Stimulated activated naive CD4-positive, alpha-beta T cell treated with Interleukin-2 at 50 U/mL for 16 hours (primary cell): ENCODE data around the gene CHID1.
A peak's percentile ranks its signal among the peaks of the same experiment; 100 is the strongest.

Experiments
- DNase-seq: peaks from one replicate; lab custom pipeline; 2025; lab: John Stamatoyannopoulos, UW

CHID1 gene

DNA sequence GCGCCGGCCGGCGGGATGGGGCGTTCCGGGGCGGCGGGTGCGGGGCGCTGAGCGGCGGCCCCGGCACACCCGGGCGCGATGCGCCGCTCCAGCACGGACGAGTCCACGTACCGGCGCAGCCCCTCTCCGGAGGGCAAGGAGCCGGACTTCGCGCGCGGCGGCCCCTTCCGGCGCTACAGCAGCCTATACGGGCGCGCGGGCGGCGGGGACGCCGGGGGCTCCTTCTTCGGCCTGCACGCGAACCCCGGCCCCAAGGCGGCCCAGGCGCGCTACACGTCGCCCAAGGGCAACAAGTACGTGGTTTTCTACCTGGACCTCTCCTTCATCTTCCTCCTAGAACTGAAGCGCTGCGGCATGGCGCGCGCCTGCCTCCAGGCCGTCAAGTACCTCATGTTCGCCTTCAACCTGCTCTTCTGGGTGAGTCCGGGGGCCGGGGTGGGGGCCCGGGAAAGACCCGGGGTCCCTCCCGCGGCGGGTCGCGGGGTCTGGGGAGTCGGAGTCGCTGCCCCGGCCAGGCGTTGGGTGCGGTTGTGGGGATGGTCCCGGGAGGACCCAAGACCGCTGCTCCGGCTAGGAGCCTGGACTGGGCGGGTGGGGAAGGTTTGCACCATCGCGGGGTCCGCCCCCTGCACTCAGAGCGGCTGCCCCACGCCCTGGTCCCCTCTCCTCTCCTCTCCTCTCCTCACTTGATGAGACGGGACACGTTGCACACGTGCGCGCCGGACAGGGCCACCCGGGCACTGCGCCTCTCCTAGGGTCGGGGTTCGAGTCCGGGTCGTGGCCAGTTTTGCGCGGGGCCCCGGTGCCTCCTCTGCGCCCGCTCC, 60.4 kb downstream of the CHID1 start:
- DNase-seq, result no peak

DNA sequence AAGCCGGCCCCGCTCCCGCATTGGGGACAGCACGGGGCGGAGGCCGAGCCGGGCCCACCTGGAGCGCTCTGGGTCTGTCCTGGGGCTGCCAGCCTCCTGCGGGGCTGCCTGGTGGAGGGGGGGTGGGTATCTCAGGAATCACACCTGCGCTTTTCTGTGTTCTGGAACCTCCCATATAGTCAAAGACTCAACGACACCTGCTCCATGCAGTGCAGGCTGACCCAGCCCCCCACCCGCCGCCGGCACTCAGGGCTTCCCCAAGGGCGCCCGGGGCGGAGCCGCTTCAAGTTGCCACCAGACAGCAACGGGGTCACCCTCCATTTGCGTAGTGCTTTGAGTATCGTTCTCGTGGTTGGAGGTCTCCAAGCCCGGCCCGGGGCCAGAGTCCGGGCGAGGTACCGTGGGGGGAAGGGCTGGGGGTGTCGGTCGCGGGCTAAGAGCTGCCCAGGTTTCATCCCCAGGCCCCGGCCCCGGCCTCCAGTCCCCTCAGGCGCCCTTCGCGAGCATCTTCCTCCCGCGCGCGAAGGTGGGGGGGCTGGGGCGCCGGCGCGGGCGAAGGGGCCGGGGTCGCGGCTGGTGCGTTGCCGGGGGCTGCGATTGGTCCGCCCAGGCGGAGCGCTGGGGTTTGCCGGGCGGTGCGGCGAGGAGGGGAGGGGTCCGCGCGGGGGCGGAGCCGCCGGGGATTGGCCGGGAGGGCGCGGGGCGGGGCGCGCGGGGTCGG, 61.3 kb downstream of the CHID1 start:
- DNase-seq, result peak; percentile 19

DNA sequence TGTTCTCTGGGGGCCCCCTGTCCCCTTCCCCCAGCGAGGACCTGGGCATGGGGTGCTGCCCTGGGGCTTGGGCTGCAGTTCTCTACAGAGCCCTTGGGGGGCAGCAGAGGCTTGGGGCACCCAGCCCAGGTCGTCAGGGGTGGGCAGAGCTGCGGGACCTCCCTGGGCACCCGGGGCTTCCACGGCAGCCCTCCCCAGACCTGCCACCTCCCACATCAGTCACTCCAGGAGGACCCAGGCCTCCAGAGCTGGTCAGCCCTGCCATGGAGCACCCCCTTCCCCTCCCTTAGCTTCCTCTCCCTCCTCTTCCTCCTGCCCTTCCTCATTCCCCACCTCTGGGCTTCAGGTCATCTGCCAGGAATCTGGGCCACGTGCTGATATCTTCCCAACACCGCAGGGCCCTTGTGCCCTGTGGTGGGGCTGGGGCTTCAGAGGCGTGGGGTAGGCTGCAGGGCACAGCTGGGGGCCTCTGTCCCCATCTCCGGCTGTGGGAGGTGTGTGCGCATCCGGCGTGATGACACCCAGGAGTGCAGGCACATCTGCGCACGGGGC, 62.2 kb downstream of the CHID1 start:
- DNase-seq, result peak; percentile 54

DNA sequence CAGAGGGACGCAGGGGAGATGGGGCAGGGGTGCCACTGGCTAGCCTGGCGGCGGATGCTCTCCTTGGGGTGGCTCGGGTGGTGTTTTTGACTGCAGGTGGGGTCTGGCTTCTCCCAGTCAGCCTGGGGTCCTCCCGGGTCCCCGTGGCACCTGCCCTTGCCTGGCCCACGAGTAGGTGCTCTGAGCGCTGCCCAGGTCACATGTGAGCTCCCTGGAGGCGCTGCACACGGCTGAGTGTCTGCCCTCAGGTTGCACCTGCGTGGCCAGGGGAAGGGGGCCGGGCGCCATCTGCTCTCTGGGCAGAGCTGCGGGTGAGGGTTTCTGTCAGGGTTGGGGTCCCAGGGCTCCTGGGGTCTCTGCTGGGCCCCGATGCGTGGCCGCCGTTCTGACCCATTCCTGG, 62.7 kb downstream of the CHID1 start:
- DNase-seq, result no peak

DNA sequence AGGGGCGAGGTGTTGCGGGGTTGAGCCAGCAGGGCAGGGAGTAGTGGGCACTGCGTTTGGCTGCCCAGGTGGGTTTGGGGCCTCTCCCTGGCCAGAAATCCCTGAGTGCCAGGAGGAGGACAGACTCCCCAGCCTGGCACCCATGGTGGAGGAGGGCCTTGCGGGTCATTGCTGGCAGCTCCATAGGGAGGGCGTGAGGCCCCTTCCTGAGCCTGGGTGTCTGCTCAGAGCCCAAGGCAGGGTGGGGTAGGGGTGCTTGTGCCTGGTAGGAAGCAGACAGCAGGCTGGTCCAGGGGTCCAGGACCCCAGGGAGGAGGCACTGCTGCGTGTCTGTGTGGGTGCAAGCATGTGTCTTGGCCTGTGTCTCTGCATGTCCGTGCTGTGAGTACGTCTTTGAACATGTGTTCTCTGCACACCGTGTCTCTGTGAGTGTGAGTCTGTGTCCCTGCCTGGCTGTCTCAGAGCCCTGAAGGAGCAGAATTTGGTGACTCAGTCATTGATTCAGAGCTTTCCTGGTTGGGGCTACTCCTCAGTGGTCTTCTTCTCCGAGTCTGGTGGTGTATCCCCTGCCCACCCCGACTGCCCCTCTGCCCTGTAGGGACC, 64.0 kb downstream of the CHID1 start:
- DNase-seq, result no peak

- DNase-seq, result no peak
Observed at GRCh38 chr11:845872-846495, 64.6 kb downstream of the CHID1 start.

- DNase-seq, result no peak
Observed at GRCh38 chr11:844693-845644, 65.6 kb downstream of the CHID1 start.

- no peak for DNase-seq
Observed at GRCh38 chr11:843818-844692, 66.6 kb downstream of the CHID1 start.

- no peak for DNase-seq
Observed at GRCh38 chr11:843086-843734, 67.4 kb downstream of the CHID1 start.

- DNase-seq, result peak; percentile 87
Observed at GRCh38 chr11:842370-843002, 68.1 kb downstream of the CHID1 start, which contains the start of the genes POLR2L and TSPAN4. Gene POLR2L (minus strand): TSS chr11:842529. CDS start chr11:842508, 21 bp downstream. Gene TSPAN4 (plus strand): TSS chr11:842852. CDS start chr11:850305, 7,453 bp downstream.

DNA sequence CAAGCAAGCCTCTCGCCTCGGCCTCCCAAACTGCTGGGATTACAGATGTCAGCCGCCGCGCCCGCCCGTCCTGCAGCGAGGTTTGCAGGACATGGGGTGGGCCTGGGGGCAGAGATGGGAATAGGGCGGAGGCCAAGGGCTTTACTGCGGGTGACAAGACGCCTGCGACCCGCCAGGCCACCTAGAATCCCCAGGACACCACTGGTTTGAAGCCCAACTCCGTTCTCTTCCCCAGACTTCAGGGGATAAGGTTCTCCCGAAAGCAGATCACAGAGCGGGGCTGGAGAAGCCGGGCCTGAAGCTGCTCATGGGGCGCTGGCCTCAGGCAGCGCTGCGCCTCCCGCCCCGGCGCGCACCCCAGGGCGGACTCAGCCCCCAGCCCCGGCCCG, 68.6 kb downstream of the CHID1 start:
- no peak for DNase-seq

DNA sequence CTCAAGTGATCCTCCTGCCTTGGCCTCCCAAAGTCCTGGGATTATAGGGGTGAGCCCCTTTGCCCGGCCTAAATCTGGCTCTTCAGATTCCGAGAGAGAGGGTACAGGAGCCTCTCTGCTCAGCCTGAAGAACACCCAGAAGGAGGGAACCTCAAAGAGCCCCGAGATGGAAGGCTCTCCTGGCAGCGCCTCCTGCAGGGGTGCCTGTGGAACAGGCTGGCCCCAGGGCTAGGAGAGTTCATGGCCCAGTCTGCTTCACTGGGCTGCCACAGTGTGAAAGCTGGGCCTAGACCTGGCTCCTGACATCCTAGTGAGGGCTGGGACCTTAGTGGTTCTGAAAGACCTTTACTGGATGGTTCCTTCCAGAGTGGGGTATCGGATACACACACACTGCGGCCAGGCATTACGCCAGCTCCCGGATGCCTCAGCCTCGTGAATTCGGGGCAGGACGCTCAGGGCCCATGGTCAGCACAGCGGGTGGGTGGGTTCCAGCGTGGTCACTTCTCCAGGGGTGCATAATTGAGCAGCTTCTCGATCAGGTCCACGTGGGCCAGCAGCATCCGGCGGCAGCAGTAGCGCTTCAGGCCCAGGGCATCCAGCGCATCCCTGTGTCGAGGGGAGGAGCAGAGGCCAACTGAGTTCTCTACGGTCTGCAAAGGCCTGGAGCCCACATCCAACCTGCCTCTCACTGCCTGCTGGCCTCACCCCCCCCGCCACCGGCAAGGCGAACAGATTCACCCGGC, 70.6 kb downstream of the CHID1 start:
- DNase-seq, result no peak

DNA sequence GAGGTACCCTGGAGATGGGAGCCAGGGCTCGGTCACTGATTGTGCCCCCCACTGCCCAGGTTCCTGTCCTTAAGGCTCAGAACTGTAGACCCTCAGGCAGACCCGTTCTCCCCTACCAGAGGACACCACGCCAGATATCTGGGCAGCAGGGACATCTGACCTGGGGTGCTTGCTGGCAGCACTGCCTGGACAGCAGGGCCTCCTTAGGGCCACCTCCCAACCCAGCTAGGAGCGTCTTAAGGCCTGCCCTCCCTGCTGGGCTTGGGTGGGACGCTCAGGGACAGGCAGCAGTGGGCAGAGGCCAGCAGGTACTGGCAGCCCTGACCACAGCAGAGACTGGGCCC, 71.4 kb downstream of the CHID1 start:
- DNase-seq, result no peak

DNA sequence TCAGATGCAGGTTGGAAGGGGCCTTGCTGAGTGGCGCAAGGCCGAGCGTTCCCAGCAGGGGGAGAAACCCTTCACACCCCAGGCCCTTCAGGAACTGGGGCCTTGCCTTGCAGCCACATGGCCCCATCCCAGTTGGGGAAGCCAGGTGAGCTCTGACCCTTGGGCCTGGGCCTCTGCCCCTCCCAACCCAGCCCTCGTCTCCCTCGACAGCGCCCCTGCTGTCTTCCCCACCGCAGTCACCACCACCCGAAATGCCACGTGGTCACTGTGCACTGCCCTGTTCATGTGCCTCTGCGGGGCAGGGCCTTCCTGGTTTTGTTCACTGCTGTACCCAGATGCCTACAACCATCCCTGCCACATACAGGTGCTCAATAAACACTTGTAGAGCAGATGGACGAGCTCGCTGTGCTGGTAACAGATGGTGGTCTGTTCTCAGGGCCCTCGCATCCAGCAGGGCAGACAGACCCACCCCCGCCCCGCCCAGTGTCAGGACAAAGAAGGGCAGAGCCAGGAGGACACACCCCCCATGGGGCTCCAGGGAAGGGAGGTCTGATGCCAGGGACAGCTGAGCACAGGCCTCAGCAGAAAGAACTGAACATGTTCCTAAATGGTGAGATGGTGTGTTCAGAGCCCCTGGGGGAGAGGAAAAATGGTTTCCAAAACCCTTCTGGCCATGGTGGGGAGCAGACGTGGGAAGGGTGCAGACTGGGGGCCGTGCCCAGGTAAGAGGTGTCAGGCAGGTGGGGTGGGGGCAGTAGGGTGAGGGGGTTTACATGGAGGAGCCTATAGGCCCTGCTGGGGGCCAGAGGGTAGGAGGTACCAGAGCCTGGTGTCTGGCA, 72.0 kb downstream of the CHID1 start:
- DNase-seq, result no peak

DNA sequence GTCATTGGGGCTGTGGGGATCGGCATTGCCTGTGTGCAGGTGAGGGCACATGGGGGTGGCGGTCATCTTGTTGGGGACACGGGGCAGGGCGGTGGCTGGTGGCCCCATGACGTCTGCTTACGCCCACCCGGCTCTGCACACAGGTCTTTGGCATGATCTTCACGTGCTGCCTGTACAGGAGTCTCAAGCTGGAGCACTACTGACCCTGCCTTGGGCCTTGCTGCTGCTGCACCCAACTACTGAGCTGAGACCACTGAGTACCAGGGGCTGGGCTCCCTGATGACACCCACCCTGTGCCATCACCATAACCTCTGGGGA, 72.7 kb downstream of the CHID1 start:
- no peak for DNase-seq

GRCh38 chr11:837189-837989, 73.2 kb downstream of the CHID1 start:
- DNase-seq, result no peak

- DNase-seq, result no peak
Observed at GRCh38 chr11:836700-837099, 73.9 kb downstream of the CHID1 start.
